Liver (tissue), 9 donors: Measurements from ENCODE around the gene CPNE1. TPM values are rescaled to one million over a fixed set of nuclear protein-coding genes. Genes with fewer than 3 reads are reported as not detected.

Experiments
- DNase-seq: peaks from one replicate; pipeline ENCODE4 v3.0.0-alpha.2; 2017; ENCODE audit warnings: low spot score
- H3K27ac ChIP-seq, 2 donors: one replicate each; pipeline ENCODE4 v1.7.0; 2013; ENCODE audit warnings: inconsistent platforms in 2 of 2, low read length in 2 of 2, control low read depth in 1 of 2, low read depth in 1 of 2, mild to moderate bottlenecking in 1 of 2
- H3K27me3 ChIP-seq, 4 donors: one replicate each; pipeline versions ENCODE4 v1.6.1 to v1.7.0; 2013; ENCODE audit warnings: low read length in 3 of 4, inconsistent platforms in 1 of 4, mild to moderate bottlenecking in 1 of 4, moderate library complexity in 1 of 4; ENCODE audit not compliant: control insufficient read depth in 4 of 4, insufficient read depth in 4 of 4
- H3K36me3 ChIP-seq, 4 donors: one replicate each; pipeline versions ENCODE4 v1.6.1 to v1.7.0; 2013; ENCODE audit warnings: low read length in 3 of 4, mild to moderate bottlenecking in 3 of 4, low read depth in 1 of 4, moderate library complexity in 1 of 4; ENCODE audit not compliant: control insufficient read depth in 4 of 4, insufficient read depth in 3 of 4
- H3K4me1 ChIP-seq, 4 donors: one replicate each; pipeline versions ENCODE4 v1.6.1 to v1.7.0; 2013; ENCODE audit warnings: low read length in 3 of 4, mild to moderate bottlenecking in 3 of 4, moderate library complexity in 1 of 4; ENCODE audit not compliant: control insufficient read depth in 4 of 4, insufficient read depth in 4 of 4
- H3K4me3 ChIP-seq, 3 donors: one replicate each; pipeline versions ENCODE4 v1.6.1 to v1.7.0; 2013; ENCODE audit warnings: low read length in 3 of 3, control low read depth in 1 of 3, low read depth in 1 of 3, mild to moderate bottlenecking in 1 of 3
- H3K9ac ChIP-seq, 2 donors: one replicate each; pipeline ENCODE4 v1.7.0; 2013; ENCODE audit warnings: low read length in 2 of 2, mild to moderate bottlenecking in 2 of 2, moderate library complexity in 2 of 2, control low read depth in 1 of 2, low read depth in 1 of 2
- H3K9me3 ChIP-seq, 4 donors: one replicate each; pipeline versions ENCODE4 v1.6.1 to v1.7.0; 2013; ENCODE audit warnings: low read length in 3 of 4; ENCODE audit not compliant: control insufficient read depth in 4 of 4
- ATF3 ChIP-seq: IDR thresholded peaks from 2 replicates; pipeline ENCODE4 v1.6.1; 2016; ENCODE audit warnings: antibody characterized with exemption
- CTCF ChIP-seq: fragments of 150-350 bp; IDR thresholded peaks from 2 replicates; pipeline ENCODE4 v1.5.1; 2017; ENCODE audit warnings: improper control_type of control experiment, low read depth, low read length; ENCODE audit not compliant: missing input control
- EGR1 ChIP-seq, 2 donors: IDR thresholded peaks; 2 replicates each; pipeline ENCODE4 v1.6.1; 2016 to 2018; ENCODE audit warnings: antibody characterized with exemption in 2 of 2, low read depth in 2 of 2
- FOXA1 ChIP-seq: IDR thresholded peaks from 2 replicates; pipeline ENCODE4 v1.6.1; 2016; ENCODE audit warnings: antibody characterized with exemption
- FOXA2 ChIP-seq: IDR thresholded peaks from 2 replicates; pipeline ENCODE4 v1.6.1; 2016; ENCODE audit warnings: antibody characterized with exemption
- GABPA ChIP-seq, 2 donors: IDR thresholded peaks in 1 of 2; conservative IDR thresholded peaks in 1 of 2; 2 replicates each; pipeline ENCODE4 v1.6.1; 2016; ENCODE audit warnings: antibody characterized with exemption in 2 of 2, mild to moderate bottlenecking in 1 of 2, moderate library complexity in 1 of 2
- HNF4A ChIP-seq, 2 donors: conservative IDR thresholded peaks; 2 replicates each; pipeline ENCODE4 v1.6.1; 2016; ENCODE audit warnings: antibody characterized with exemption in 2 of 2, mild to moderate bottlenecking in 2 of 2
- HNF4G ChIP-seq: IDR thresholded peaks from 2 replicates; pipeline ENCODE4 v1.6.1; 2016; ENCODE audit warnings: antibody characterized with exemption
- JUND ChIP-seq, 2 donors: IDR thresholded peaks; 2 replicates each; pipeline ENCODE4 v1.6.1; 2016; ENCODE audit warnings: antibody characterized with exemption in 2 of 2
- MAX ChIP-seq: IDR thresholded peaks from 2 replicates; pipeline ENCODE4 v1.6.1; 2016; ENCODE audit warnings: antibody characterized with exemption
- NR2F2 ChIP-seq: IDR thresholded peaks from 2 replicates; pipeline ENCODE4 v1.6.1; 2016; ENCODE audit warnings: antibody characterized with exemption
- RAD21 ChIP-seq, 2 donors: IDR thresholded peaks; 2 replicates each; pipeline ENCODE4 v1.6.1; 2016; ENCODE audit warnings: antibody characterized with exemption in 2 of 2, mild to moderate bottlenecking in 2 of 2
- REST ChIP-seq: IDR thresholded peaks from 2 replicates; pipeline ENCODE4 v1.6.1; 2016; ENCODE audit warnings: antibody characterized with exemption, mild to moderate bottlenecking
- RXRA ChIP-seq, 2 donors: IDR thresholded peaks; 2 replicates each; pipeline ENCODE4 v1.6.1; 2017 to 2018; ENCODE audit warnings: antibody characterized with exemption in 2 of 2, mild to moderate bottlenecking in 1 of 2
- SP1 ChIP-seq: IDR thresholded peaks from 2 replicates; pipeline ENCODE4 v1.6.1; 2018; ENCODE audit warnings: antibody characterized with exemption, mild to moderate bottlenecking
- TAF1 ChIP-seq: conservative IDR thresholded peaks from 2 replicates; pipeline ENCODE4 v1.6.1; 2016; ENCODE audit warnings: antibody characterized with exemption, mild to moderate bottlenecking
- YY1 ChIP-seq: IDR thresholded peaks from 2 replicates; pipeline ENCODE4 v1.6.1; 2016; ENCODE audit warnings: antibody characterized with exemption, mild to moderate bottlenecking
- ZBTB33 ChIP-seq: IDR thresholded peaks from 2 replicates; pipeline ENCODE4 v1.6.1; 2016; ENCODE audit warnings: antibody characterized with exemption
- WGBS: extraction: QIAGEN DNeasy Blood & Tissue Kit; methylation state at CpG from one replicate; pipeline ENCODE4 v1.1.7; 2013; 5-methylcytosine and 5-hydroxymethylcytosine counted together
- polyA plus RNA-seq, 2 donors: library from polyadenylated mRNA; stranded (reverse) in 1 of 2; unstranded in 1 of 2; fragments of 200-250 nt in 1 of 2; fragments of >200 nt in 1 of 2; fragmentation: Nextera tagmentation in 1 of 2; extraction: Ambion mirVana in 1 of 2; gene quantifications; one replicate each; pipeline versions ENCODE4 v1.2.1 to v1.2.3, GENCODE V29; 2013 to 2015
- total RNA-seq, 2 donors: library from RNA; depleted of rRNA; stranded (reverse); fragments of >200 nt; gene quantifications; one replicate each; pipeline ENCODE4 v1.2.3, GENCODE V29; 2014
- donor health status: healthy.
- donor health status: healthy.
- donor health status: healthy.
- donor health status: healthy.
- donor health status: healthy.

CPNE1 gene
- total and polyA plus RNA-seq, 4 donors, result 25.5 to 55.4 (median 50.5) TPM

- no peak for TF ChIP-seq ZBTB33
- no peak for TF ChIP-seq MAX
- no peak for TF ChIP-seq JUND (IDR thresholded peaks at IDR 0.05)
- TF ChIP-seq HNF4G, result no peak
- TF ChIP-seq FOXA1, result no peak
- TF ChIP-seq YY1, result no peak
Observed at GRCh38 chr20:35657271-35657670, 7.4 kb downstream of the CPNE1 start (continued).

- H3K27me3 ChIP-seq, result no peaks in the 10 kb centered on the region
- peaks cover 0 to 9% (median 4%) of the 10 kb centered on the region in 4 donors for H3K4me1 ChIP-seq
- no peak for DNase-seq
- H3K4me3 ChIP-seq, result no peak overlapping the region
- TF ChIP-seq ATF3, result no peak
- no peak for TF ChIP-seq RAD21 (IDR thresholded peaks at IDR 0.05)
- TF ChIP-seq RXRA (IDR thresholded peaks at IDR 0.05), result no peak
- TF ChIP-seq REST, result no peak
- no peak for TF ChIP-seq CTCF
- TF ChIP-seq SP1, result no peak
- TF ChIP-seq NR2F2, result no peak
- no peak for TF ChIP-seq YY1
- no peak for TF ChIP-seq JUND (IDR thresholded peaks at IDR 0.05)
- no peak for TF ChIP-seq FOXA2
- TF ChIP-seq ZBTB33, result no peak
- no peak for TF ChIP-seq HNF4G
- TF ChIP-seq MAX, result no peak
- no peak for TF ChIP-seq HNF4A (conservative IDR thresholded peaks at IDR 0.05)
- TF ChIP-seq GABPA (IDR thresholded peaks at IDR 0.05 in 1 of 2, conservative IDR thresholded peaks at IDR 0.05 in 1 of 2), result no peak
- TF ChIP-seq FOXA1, result no peak
- TF ChIP-seq TAF1, result no peak
- no peak for TF ChIP-seq EGR1 (IDR thresholded peaks at IDR 0.05; ENCODE audit: low read depth in 2 of 2)
- peaks cover 1 to 23% (median 20%) of the 10 kb centered on the region in 4 donors for H3K36me3 ChIP-seq
- 98% methylated on average over 9 of the region's 9 CpGs for WGBS
- H3K9ac ChIP-seq, result no peak overlapping the region
- H3K27ac ChIP-seq, result no peak overlapping the region
- no peaks in the 10 kb centered on the region for H3K9me3 ChIP-seq
Observed at GRCh38 chr20:35654415-35654814, 10.3 kb downstream of the CPNE1 start.
